Myometrial cell (primary cell): Measurements from ENCODE around the gene WDR5B. TPM values are rescaled to one million over a fixed set of nuclear protein-coding genes. Genes with fewer than 3 reads are reported as not detected.

Experiments used
- total RNA-seq: library from RNA; depleted of rRNA; stranded (reverse); fragments of >200 nt; gene quantifications from 2 replicates; pipeline ENCODE4 v1.2.3, GENCODE V29; 2015

Gene WDR5B
- 3.9 and 6.6 TPM in 2 replicates for total RNA-seq

DNA sequence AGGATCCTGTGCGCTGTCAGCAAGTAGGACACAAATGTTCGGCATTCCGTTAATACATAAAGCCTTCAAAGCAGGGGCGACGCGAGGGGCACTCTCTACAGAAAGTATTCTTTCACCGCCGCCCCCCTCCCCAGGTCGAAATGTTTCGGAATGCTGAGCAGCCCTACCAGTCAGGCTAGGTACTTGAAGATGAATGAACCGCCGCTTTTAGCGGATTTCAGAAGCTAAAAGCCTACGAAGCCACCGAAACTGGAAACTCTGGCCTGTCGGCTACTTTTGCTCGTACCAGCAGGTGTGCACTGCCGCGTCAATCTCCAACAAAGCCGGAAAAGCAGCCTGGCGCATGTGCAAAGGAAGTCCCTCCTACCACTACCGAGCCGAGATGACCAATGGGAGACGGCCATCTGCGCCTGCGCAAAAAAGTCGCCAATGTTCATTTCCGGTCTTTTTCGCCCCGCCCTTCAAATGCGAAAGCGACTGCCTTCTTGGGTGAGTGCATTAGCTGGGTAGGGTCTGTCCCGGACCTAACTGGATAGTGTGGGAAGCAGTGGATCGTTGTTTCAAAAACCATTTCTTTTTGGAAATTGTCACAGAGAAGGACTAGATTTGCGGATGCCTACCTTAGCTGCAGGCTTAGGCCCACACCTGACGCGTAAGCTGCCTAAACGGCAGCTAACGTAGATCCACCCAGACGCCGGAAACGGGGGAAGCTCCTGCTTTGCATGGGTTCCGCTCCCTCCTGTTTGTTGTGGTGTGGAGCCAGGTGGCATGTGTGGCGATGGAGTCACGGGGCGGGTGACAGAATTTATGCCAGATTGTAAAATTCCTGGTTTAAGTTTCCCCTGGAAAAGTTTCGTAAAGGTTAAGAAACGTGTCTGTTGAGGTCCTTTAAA is at the start of gene WDR5B:
Gene WDR5B (minus strand): TSS at position 301 of the 893 bp plus-strand sequence. CDS start 534 bp downstream, outside the sequence.

DNA sequence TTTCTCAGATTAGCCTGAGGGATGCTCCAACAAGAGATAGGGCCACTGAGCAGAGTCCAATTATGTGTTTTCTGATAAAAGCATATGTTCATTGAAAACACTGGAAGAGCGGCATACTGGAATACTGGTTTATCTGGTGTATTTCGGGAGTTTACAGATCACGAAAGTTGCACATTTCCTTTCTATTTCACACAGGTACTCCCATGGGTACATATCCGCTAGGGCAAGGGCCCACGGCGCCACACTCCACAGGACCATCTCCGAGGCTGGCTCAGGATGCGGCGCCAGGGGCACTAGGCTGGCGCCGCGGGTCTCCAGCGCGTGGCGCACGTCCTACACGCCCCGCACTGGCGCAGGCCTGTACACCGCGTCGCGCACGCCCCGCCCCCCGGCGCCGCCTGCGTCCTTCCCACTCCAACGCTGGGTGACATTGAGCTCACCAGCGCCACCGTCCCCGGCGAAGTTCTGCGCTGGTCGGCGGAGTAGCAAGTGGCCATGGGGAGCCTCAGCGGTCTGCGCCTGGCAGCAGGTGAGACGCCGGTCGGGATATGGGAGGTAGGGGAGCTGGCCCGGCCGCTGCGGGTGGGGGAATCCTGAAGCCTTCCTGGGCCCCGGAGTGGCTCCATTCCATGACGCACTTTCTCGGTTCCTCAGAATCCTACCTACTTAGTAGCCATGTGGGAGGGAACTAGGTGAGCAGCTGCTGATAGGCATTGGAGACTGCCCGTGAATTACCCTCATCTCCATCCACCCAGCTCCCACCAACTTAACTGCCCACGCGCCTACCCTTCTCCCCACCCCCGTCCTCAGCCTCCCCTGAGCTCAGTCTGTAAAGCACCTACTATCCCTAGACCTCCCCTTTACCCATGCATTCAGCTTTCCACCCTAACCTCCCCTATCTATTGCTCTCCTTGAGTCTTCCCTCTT is 31.8 kb downstream of the WDR5B start, which contains the start of gene FAM162A:
Gene FAM162A (plus strand): TSS at position 412 of the 927 bp plus-strand sequence. CDS start 84 bp downstream, at position 496.

DNA sequence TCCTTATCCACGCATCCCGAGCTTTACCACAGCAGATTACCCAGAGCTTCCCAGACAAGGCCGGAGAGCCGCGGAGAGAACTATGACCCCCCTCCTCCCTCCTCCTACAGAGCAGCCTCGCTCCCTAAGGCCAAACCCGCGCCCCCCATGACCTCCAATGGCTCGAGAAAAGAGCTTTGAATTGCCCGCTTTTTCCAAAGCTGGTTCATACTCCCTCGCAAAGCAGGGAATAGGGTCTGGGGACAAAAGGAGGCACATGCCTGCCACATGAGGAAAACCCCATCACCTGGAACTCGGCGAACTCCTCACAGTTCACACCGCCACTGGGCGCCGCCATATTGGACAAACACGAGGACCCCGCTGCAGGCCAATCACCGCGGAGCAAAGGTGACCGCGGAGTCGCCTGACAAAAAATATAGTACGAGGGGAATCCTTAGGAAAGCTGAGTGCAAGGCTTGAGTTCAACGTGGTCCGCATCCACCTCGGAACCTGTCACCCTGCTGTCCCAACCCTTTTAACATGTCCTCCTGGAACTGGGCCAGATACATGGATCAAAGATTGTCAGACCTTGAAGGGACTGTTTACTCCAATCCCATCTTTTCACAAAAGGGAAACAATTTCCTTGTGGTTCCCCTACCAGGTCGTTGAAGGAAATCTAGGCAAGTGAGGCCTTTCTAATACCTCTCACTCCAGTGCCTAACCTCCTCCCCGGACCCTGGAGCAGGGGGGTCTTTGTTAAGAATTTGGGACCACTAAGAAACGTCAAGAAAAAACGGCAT is 32.8 kb downstream of the WDR5B start, which contains the start of gene MIX23:
Gene MIX23 (minus strand): TSS at position 344 of the 779 bp plus-strand sequence. CDS start 7 bp downstream, at position 337.

Other genes starting within 250 kb of the WDR5B start
- gene CASR, start 232.4 kb downstream of the WDR5B start, total RNA-seq: not detected in 2 replicates
- 0.89 TPM in 1 of 2 replicates, not detected in the other for gene CSTA, start 90.8 kb downstream of the WDR5B start, total RNA-seq
- gene MIX23, start 32.8 kb downstream of the WDR5B start, total RNA-seq: 37.0 and 40.9 TPM in 2 replicates
- 11.0 and 16.1 TPM in 2 replicates for gene FAM162A, start 31.9 kb downstream of the WDR5B start, total RNA-seq
- 33.2 and 38.6 TPM in 2 replicates for gene KPNA1, start 98.9 kb upstream of the WDR5B start, total RNA-seq
- gene PARP9, start 148.2 kb upstream of the WDR5B start, total RNA-seq: 14.0 and 22.8 TPM in 2 replicates
- 12.4 and 15.4 TPM in 2 replicates for gene DTX3L, start 148.3 kb upstream of the WDR5B start, total RNA-seq
- gene PARP15, start 161.6 kb upstream of the WDR5B start, total RNA-seq: not detected in 2 replicates